H1 (cell line): ENCODE data around the gene CTU1. TPM values are rescaled to one million over a fixed set of nuclear protein-coding genes. Genes with fewer than 3 reads are reported as not detected.

Experiments
- CHD7 ChIP-seq: fragments of 300-600 bp; sonication (generic); IDR thresholded peaks from 2 replicates; pipeline ENCODE4 v1.7.1; 2012; ENCODE audit warnings: low read length, moderate library complexity, mild to moderate bottlenecking, inconsistent platforms; ENCODE audit not compliant: insufficient replicate concordance
- NANOG ChIP-seq: IDR thresholded peaks from 2 replicates; pipeline ENCODE4 v1.6.1; 2011; ENCODE audit warnings: low read length, low read depth, mild to moderate bottlenecking, inconsistent platforms; ENCODE audit not compliant: insufficient read depth, poor library complexity, severe bottlenecking
- SUZ12 ChIP-seq: fragments of 200-600 bp; sonication (generic); IDR thresholded peaks from 2 replicates; pipeline ENCODE4 v1.6.1; 2012; ENCODE audit warnings: mild to moderate bottlenecking, inconsistent platforms, low read length, moderate library complexity, mixed read lengths
- polyA plus RNA-seq, 7 experiments: library from polyadenylated mRNA; depleted of rRNA in 3 of 7; stranded (reverse) in 5 of 7; unstranded in 2 of 7; fragments of >200 nt in 5 of 7; fragments of 200-250 nt in 2 of 7; gene quantifications; 1 replicate in 5 of 7; 2 replicates in 1 of 7; 4 replicates in 1 of 7; pipeline versions ENCODE4 v1.2.1 to v1.2.3, GENCODE V29; 2011 to 2013; ENCODE audit warnings: missing spikeins in 2 of 7, mixed read lengths in 2 of 7
- total RNA-seq: library from RNA; stranded (reverse); fragmentation: NEBNext Ultra II Directional; extraction: Animal tissue kit (Norgen Biotek cat#: 25700); gene quantifications from 2 replicates; pipeline ENCODE4 v1.2.1, GENCODE V29; 2021

CTU1 gene
- total and polyA plus RNA-seq, 2 of the 8 experiments (the other 6 are each of a cell fraction or from before 2014, with no cell fraction given): 4.6 to 7.2 TPM

- TF ChIP-seq NANOG: no peak
- TF ChIP-seq SUZ12: no peak
- TF ChIP-seq CHD7: no peak
These were observed 42.4 kb upstream of the CTU1 start (continued) for GRCh38 chr19:51150627-51151026.
